H1 (cell line): ENCODE measurements around the gene C10orf95. TPM values are rescaled to one million over a fixed set of nuclear protein-coding genes. Genes with fewer than 3 reads are reported as not detected.
A peak's percentile ranks its signal among the peaks of the same experiment; 100 is the strongest.

Experiments
- CTCF ChIA-PET: fragments of 300-600 bp; sonication (Branson Sonifier 250); formaldehyde crosslinking; loops from one replicate; lab custom pipeline; 2021; ENCODE audit not compliant: partially characterized antibody; lab: Charles Lee
- POLR2A ChIA-PET: fragments of 300-600 bp; sonication (Branson Sonifier 250); formaldehyde crosslinking; loops from one replicate; lab custom pipeline; 2021; ENCODE audit warnings: inconsistent platforms; ENCODE audit not compliant: partially characterized antibody; lab: Charles Lee
- DNase-seq, 2 experiments: peaks; one replicate each; pipeline versions ENCODE4 v3.0.0 to v3.0.0-alpha.2; 2010 to 2022; ENCODE audit warnings: low spot score in 2 of 2, low read depth in 1 of 2, mixed read lengths in 1 of 2
- FAIRE-seq: peaks from 2 replicates; lab custom pipeline; 2011; peaks lifted over from hg19 to GRCh38; lab: Jason Lieb, UNC
- H2AFZ ChIP-seq: 2 replicates; pipeline ENCODE4 v1.8.1; 2012; ENCODE audit warnings: low read length, inconsistent platforms
- H2AK5ac ChIP-seq: 2 replicates; pipeline ENCODE4 v1.6.1; 2013; ENCODE audit warnings: low read depth, low read length
- H2BK120ac ChIP-seq: replicated peaks from 2 replicates; pipeline ENCODE3; 2013; ENCODE audit warnings: low read depth, low read length, inconsistent platforms
- H2BK12ac ChIP-seq: 2 replicates; pipeline ENCODE4 v1.6.1; 2013; ENCODE audit warnings: low read depth, low read length
- H2BK15ac ChIP-seq: 2 replicates; pipeline ENCODE4 v1.6.1; 2013; ENCODE audit warnings: low read length
- H2BK20ac ChIP-seq: 2 replicates; pipeline ENCODE4 v1.6.1; 2013; ENCODE audit warnings: low read length
- H2BK5ac ChIP-seq: 2 replicates; pipeline ENCODE4 v1.6.1; 2013; ENCODE audit warnings: low read depth, low read length
- H3K14ac ChIP-seq: 2 replicates; pipeline ENCODE4 v1.6.1; 2013; ENCODE audit warnings: inconsistent platforms; ENCODE audit not compliant: insufficient read length
- H3K18ac ChIP-seq: 2 replicates; pipeline ENCODE4 v1.6.1; 2013; ENCODE audit warnings: low read length; ENCODE audit errors: extremely low read depth
- H3K23ac ChIP-seq: 2 replicates; pipeline ENCODE4 v1.6.1; 2013; ENCODE audit warnings: inconsistent platforms; ENCODE audit not compliant: insufficient read length
- H3K23me2 ChIP-seq: 2 replicates; pipeline ENCODE4 v1.6.1; 2013; ENCODE audit warnings: low read depth, low read length
- H3K27ac ChIP-seq: 2 replicates; pipeline ENCODE4 v1.6.1; 2011; ENCODE audit warnings: low read depth, low read length, inconsistent platforms
- H3K27me3 ChIP-seq, 4 experiments: replicated peaks in 1 of 4; 1 replicate in 1 of 4; 2 replicates in 3 of 4; pipeline versions ENCODE4 v1.6.1 to v1.8.1; 2011 to 2013; ENCODE audit warnings: low read length in 3 of 4, mild to moderate bottlenecking in 3 of 4, inconsistent platforms in 2 of 4, mixed read lengths in 2 of 4, moderate library complexity in 1 of 4; ENCODE audit not compliant: control insufficient read depth in 3 of 4, insufficient read depth in 3 of 4; ENCODE audit errors: extremely low read depth in 1 of 4
- H3K36me3 ChIP-seq, 4 experiments: 2 replicates each; pipeline versions ENCODE4 v1.6.1 to v1.8.1; 2011 to 2013; ENCODE audit warnings: mild to moderate bottlenecking in 4 of 4, low read length in 3 of 4, moderate library complexity in 2 of 4, control low read depth in 1 of 4, inconsistent platforms in 1 of 4; ENCODE audit not compliant: insufficient read depth in 4 of 4, control insufficient read depth in 2 of 4
- H3K4ac ChIP-seq: replicated peaks from 2 replicates; pipeline ENCODE3; 2013; ENCODE audit warnings: low read length, low read depth, mixed read lengths, inconsistent platforms; ENCODE audit not compliant: insufficient read length
- H3K4me1 ChIP-seq, 4 experiments: replicated peaks in 1 of 4; 1 replicate in 1 of 4; 2 replicates in 3 of 4; pipeline versions ENCODE4 v1.6.1 to v1.8.1; 2011 to 2013; ENCODE audit warnings: low read length in 3 of 4, inconsistent platforms in 2 of 4, mixed read lengths in 1 of 4; ENCODE audit not compliant: insufficient read depth in 4 of 4, control insufficient read depth in 3 of 4
- H3K4me2 ChIP-seq, 2 experiments: 2 replicates each; pipeline versions ENCODE4 v1.6.1 to v1.8.1; 2011 to 2013; ENCODE audit warnings: low read depth in 2 of 2, low read length in 2 of 2, control low read depth in 1 of 2, inconsistent platforms in 1 of 2, mild to moderate bottlenecking in 1 of 2; ENCODE audit not compliant: insufficient read depth in 1 of 2
- H3K4me3 ChIP-seq, 4 experiments: fragments of 200-600, 300-600 bp in 1 of 4; sonication (generic), shearing (Covaris generic), sonication (Bioruptor Twin) in 1 of 4; 2 replicates each; pipeline versions ENCODE4 v1.5.1 to v1.8.1; 2011 to 2016; ENCODE audit warnings: low read length in 4 of 4, low read depth in 3 of 4, control low read depth in 2 of 4, inconsistent platforms in 2 of 4, mild to moderate bottlenecking in 2 of 4, mixed read lengths in 1 of 4, moderate library complexity in 1 of 4; ENCODE audit not compliant: insufficient read depth in 2 of 4; ENCODE audit errors: extremely low read depth in 1 of 4
- H3K56ac ChIP-seq: replicated peaks from 2 replicates; pipeline ENCODE3; 2013; ENCODE audit warnings: low read depth, mild to moderate bottlenecking, mixed read lengths, low read length, inconsistent platforms; ENCODE audit not compliant: insufficient read length
- H3K79me1 ChIP-seq: 2 replicates; pipeline ENCODE4 v1.6.1; 2013; ENCODE audit warnings: low read depth, low read length, control low read depth
- H3K79me2 ChIP-seq, 2 experiments: 2 replicates each; pipeline versions ENCODE4 v1.6.1 to v1.8.1; 2012 to 2013; ENCODE audit warnings: low read length in 2 of 2, mild to moderate bottlenecking in 2 of 2, inconsistent platforms in 1 of 2; ENCODE audit not compliant: insufficient read depth in 2 of 2, control insufficient read depth in 1 of 2
- H3K9ac ChIP-seq, 4 experiments: replicated peaks in 1 of 4; 1 replicate in 1 of 4; 2 replicates in 3 of 4; pipeline versions ENCODE4 v1.6.1 to v1.8.1; 2011 to 2013; ENCODE audit warnings: low read depth in 3 of 4, low read length in 3 of 4, control low read depth in 2 of 4, mild to moderate bottlenecking in 2 of 4, moderate library complexity in 2 of 4, inconsistent platforms in 1 of 4; ENCODE audit errors: extremely low read depth in 1 of 4
- H3K9me3 ChIP-seq, 2 experiments: 2 replicates each; pipeline versions ENCODE4 v1.6.1 to v1.8.1; 2012 to 2013; ENCODE audit warnings: mild to moderate bottlenecking in 2 of 2, moderate library complexity in 2 of 2, control low read depth in 1 of 2, inconsistent platforms in 1 of 2, low read depth in 1 of 2, low read length in 1 of 2, mixed read lengths in 1 of 2; ENCODE audit not compliant: insufficient read depth in 2 of 2
- H4K20me1 ChIP-seq, 2 experiments: replicated peaks in 1 of 2; 2 replicates each; pipeline versions ENCODE3 to v1.8.1; 2011 to 2013; ENCODE audit warnings: inconsistent platforms in 2 of 2, low read length in 2 of 2, mild to moderate bottlenecking in 1 of 2; ENCODE audit not compliant: insufficient read depth in 2 of 2, control insufficient read depth in 1 of 2
- H4K5ac ChIP-seq: 2 replicates; pipeline ENCODE4 v1.6.1; 2013; ENCODE audit warnings: low read length, low read depth, mixed read lengths, inconsistent platforms; ENCODE audit not compliant: insufficient read length
- H4K8ac ChIP-seq: 2 replicates; pipeline ENCODE4 v1.8.0; 2013; ENCODE audit warnings: mild to moderate bottlenecking, moderate library complexity, low read length, inconsistent platforms; ENCODE audit not compliant: insufficient read depth; ENCODE audit errors: extremely low read depth
- H4K91ac ChIP-seq: replicated peaks from 2 replicates; pipeline ENCODE3; 2013; ENCODE audit warnings: low read length, mixed read lengths, inconsistent platforms; ENCODE audit not compliant: insufficient read length
- EP300 ChIP-seq, 2 experiments: IDR thresholded peaks; 1 replicate in 1 of 2; 2 replicates in 1 of 2; pipeline ENCODE4 v1.6.1; 2011 to 2012; ENCODE audit warnings: low read depth in 2 of 2, low read length in 2 of 2, mild to moderate bottlenecking in 2 of 2, borderline replicate concordance in 1 of 2, inconsistent platforms in 1 of 2, moderate library complexity in 1 of 2
- EZH2 ChIP-seq: fragments of 200-600 bp; sonication (generic); IDR thresholded peaks from 2 replicates; pipeline ENCODE4 v1.7.1; 2012; ENCODE audit warnings: low read depth, mild to moderate bottlenecking, moderate library complexity, low read length, inconsistent platforms; ENCODE audit not compliant: severe bottlenecking
- POLR2A ChIP-seq, 2 experiments: IDR thresholded peaks; 1 replicate in 1 of 2; 2 replicates in 1 of 2; pipeline ENCODE4 v1.6.1; 2011; ENCODE audit warnings: low read depth in 2 of 2, low read length in 2 of 2, mild to moderate bottlenecking in 2 of 2; ENCODE audit errors: control extremely low read depth in 1 of 2
- SUZ12 ChIP-seq: fragments of 200-600 bp; sonication (generic); IDR thresholded peaks from 2 replicates; pipeline ENCODE4 v1.6.1; 2012; ENCODE audit warnings: mild to moderate bottlenecking, inconsistent platforms, low read length, moderate library complexity, mixed read lengths
- YY1 ChIP-seq: IDR thresholded peaks from 2 replicates; pipeline ENCODE4 v1.6.1; 2011; ENCODE audit warnings: low read depth, mild to moderate bottlenecking, low read length
- WGBS, 2 experiments: shearing (Covaris generic) in 1 of 2; methylation state at CpG; one replicate each; pipeline versions ENCODE4 v1.1.6 to v1.1.7; 2013 to 2015; ENCODE audit warnings: low lambda C conversion rate in 2 of 2, mixed read lengths in 2 of 2, inconsistent platforms in 1 of 2, low coverage in 1 of 2, missing lambda C conversion rate in 1 of 2; ENCODE audit not compliant: insufficient replicate concordance in 2 of 2, insufficient coverage in 1 of 2, insufficient read length in 1 of 2; ENCODE audit errors: extremely low coverage in 1 of 2, missing lambda C conversion rate in 1 of 2; 5-methylcytosine and 5-hydroxymethylcytosine counted together
- polyA plus RNA-seq, 7 experiments: library from polyadenylated mRNA; depleted of rRNA in 3 of 7; stranded (reverse) in 5 of 7; unstranded in 2 of 7; fragments of >200 nt in 5 of 7; fragments of 200-250 nt in 2 of 7; gene quantifications; 1 replicate in 5 of 7; 2 replicates in 1 of 7; 4 replicates in 1 of 7; pipeline versions ENCODE4 v1.2.1 to v1.2.3, GENCODE V29; 2011 to 2013; ENCODE audit warnings: missing spikeins in 2 of 7, mixed read lengths in 2 of 7
- total RNA-seq: library from RNA; stranded (reverse); fragmentation: NEBNext Ultra II Directional; extraction: Animal tissue kit (Norgen Biotek cat#: 25700); gene quantifications from 2 replicates; pipeline ENCODE4 v1.2.1, GENCODE V29; 2021

C10orf95 gene
- total and polyA plus RNA-seq, 2 of the 8 experiments (the other 6 are each of a cell fraction or from before 2014, with no cell fraction given), result 0.34 to 0.48 TPM

GRCh38 chr10:102475451-102476040 lies 24.2 kb upstream of the C10orf95 start:
- Histone ChIP-seq H3K9me3 (no peaks in the 10 kb centered on the region), H3K23me2 (no peaks in the 10 kb centered on the region), H2BK15ac (no peak overlapping the region), H4K91ac (no peak overlapping the region), H3K36me3 (peaks cover 0 to 5% (median 3%) of the 10 kb centered on the region in 4 experiments; a peak in 6 of 8 replicates), H2AK5ac (no peak overlapping the region), H3K23ac (no peak overlapping the region), H3K27me3 (no peaks in the 10 kb centered on the region; a peak in 1 of 7 replicates), H3K4ac (no peak overlapping the region), H2BK5ac (no peak overlapping the region), H3K18ac (no peak overlapping the region), H2BK20ac (no peak overlapping the region), H3K14ac (no peak overlapping the region), H4K8ac (no peak overlapping the region), H2BK120ac (no peak overlapping the region), H3K56ac (no peak overlapping the region), H3K4me1 (no peaks in the 10 kb centered on the region), H4K20me1 (peaks cover 0 to 9% of the 10 kb centered on the region in 2 experiments), H3K9ac (no peak overlapping the region), H3K79me2 (no peaks in the 10 kb centered on the region), H3K4me3 (no peak overlapping the region), H3K79me1 (no peaks in the 10 kb centered on the region), H2AFZ (no peak overlapping the region), H4K5ac (no peak overlapping the region), H2BK12ac (no peak overlapping the region), H3K27ac (no peak overlapping the region), H3K4me2 (no peak overlapping the region)
- CTCF ChIA-PET, result interaction anchor here (0.7 to 1.7 kb wide), 5 partner anchors 7 to 194 kb away, joined by 3 to 5 read pairs (median 3); no protein-coding TSS in a partner anchor
- FAIRE-seq, result no peak
- DNase-seq, result no peak
- 90% methylated on average over 9 of the region's 9 CpGs; no CpG with 5 or more reads in 1 of the 2 experiments for WGBS, 2 experiments
- TF ChIP-seq EP300 (IDR thresholded peaks at IDR 0.05; ENCODE audit: borderline replicate concordance in 1 of 2, low read depth in 2 of 2, low read length in 2 of 2) (no peak), SUZ12 (no peak), YY1 (no peak), POLR2A (IDR thresholded peaks at IDR 0.05; ENCODE audit: control extremely low read depth in 1 of 2, low read depth in 2 of 2, low read length in 2 of 2) (peak in 1 of 2 experiments; percentile 18; a peak in 1 of 3 replicates), EZH2 (no peak)
- POLR2A ChIA-PET, result interaction anchor here (1.3 to 2.7 kb wide), 4 partner anchors 14 to 72 kb away, joined by 3 to 8 read pairs (median 4); partner anchors contain the start of gene CUEDC2
